ENCODE measurements around the gene STAMBPL1.

Gene STAMBPL1

GRCh38 chr10:88958721-88959120 lies 78.7 kb downstream of the STAMBPL1 start:
- no peak for DNase-seq

DNA sequence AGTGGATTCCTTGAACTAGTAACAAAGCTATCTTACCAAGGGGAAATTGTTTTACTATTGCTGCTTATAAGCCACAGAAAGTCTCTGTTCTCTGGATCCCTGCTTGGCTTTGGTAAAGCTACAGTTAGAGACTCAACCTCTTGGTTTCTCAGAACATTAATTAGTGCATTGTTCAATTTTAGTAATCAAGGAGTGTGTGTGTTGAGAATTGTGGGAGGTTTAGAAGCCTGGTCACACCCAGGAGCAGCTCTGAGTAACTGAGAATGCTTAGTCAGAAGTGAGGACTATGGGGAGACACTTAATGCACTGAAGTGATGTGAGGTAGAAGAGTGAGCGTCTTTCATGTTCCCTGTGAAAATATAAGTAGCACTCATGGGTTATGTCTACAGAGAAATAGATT lies 80.8 kb downstream of the STAMBPL1 start:
- no peak for DNase-seq

GRCh38 chr10:88961266-88961665 lies 81.2 kb downstream of the STAMBPL1 start:
- no peak for DNase-seq

DNA sequence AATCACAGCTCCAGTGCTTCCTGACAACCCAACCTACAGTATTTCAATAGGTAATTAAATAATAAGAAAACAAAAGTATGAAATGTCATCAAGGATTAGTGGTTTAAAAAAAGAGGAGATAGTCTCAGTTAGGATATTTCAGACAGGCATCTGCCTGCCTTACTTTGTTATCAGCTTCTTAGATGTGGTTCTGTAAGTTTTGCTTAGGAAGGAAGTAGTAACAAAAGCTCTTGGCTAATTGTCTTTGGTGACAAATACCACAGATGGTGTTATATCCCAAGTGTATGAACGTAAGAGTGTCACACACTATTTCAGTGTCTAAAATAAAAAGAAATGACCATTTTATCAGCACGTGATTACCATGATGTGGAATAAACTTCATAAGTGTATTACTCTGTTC lies 82.3 kb downstream of the STAMBPL1 start:
- no peak for DNase-seq

- no peak for DNase-seq
These were observed 83.3 kb downstream of the STAMBPL1 start for GRCh38 chr10:88963318-88963717.

- no peak for DNase-seq
These were observed 84.3 kb downstream of the STAMBPL1 start for GRCh38 chr10:88964360-88964759.

GRCh38 chr10:88964869-88965415 lies 84.9 kb downstream of the STAMBPL1 start:
- DNase-seq, result no peak

- no peak for DNase-seq
These were observed 86.8 kb downstream of the STAMBPL1 start for GRCh38 chr10:88966797-88967196.

GRCh38 chr10:88968391-88968790 lies 88.3 kb downstream of the STAMBPL1 start:
- DNase-seq, result no peak

DNA sequence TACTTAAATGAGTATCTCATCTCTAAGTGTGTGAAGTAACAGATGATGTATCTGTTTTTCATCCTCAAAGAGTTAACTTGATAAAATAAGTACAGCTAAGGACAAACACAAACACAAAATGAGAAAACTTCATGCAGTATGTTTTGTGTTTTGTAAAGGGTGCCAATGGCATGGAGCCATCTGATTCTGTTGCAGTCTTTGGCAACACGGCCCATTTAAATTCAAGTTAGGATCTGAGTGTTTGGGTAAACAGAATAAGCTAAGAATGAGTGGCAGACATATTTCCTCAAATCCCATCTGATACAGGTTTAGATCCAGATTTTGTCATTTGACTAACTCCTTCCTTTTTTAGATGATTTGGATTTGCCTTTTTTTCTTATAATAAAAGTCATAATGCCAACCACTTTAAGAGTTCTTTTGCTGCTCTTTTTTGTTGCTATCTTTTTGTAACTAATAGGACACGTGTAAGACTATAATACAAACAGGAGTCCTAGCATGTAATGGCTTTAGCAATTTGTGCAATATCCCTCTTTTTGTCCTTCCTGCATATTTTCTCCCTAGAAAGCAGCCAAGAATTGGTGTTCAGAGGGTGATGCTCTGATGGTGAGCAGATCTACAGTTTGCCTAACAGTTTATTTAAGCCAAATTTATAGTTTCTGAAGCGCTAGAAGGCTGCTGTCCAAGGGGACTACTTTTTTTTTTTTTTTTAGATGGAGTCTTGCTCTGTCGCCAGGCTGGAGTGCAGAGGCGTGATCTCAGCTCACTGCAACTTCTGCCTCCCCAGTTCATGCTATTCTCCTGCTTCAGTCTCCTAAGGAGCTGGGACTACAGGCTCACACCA lies 91.4 kb downstream of the STAMBPL1 start:
- no peak for DNase-seq

Measured in T1000 (cell line).